ENCODE measurements around the gene SHC4.

DNA sequence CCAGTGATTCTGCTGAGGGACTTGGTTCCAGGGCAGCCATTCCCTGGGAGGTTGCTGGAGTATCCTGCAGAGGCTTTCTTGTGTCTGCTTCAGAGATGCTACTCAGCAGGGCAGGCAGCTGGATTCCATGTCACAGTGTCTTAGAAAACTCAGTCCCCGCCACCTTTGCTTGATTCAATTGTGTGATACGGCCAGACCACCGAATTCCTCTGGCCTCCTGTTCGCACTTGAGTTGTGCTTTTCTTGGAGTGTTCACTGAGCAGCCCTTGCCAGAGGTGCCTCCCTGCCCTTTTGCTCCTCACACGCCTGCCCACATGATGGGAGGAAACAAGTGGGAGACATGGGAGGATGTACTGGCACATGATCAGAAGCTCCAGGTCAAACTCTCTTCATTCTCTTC lies 19.6 kb upstream of the SHC4 start:
- no peak for TF ChIP-seq CTCF (IDR thresholded peaks at IDR 0.05; ENCODE audit: insufficient read depth, low read length, poor library complexity, severe bottlenecking)
- no peak for TF ChIP-seq EZH2phosphoT487 (conservative IDR thresholded peaks at IDR 0.05; ENCODE audit: low read length)

Data from SU-DHL-6 (cell line).